Mammary epithelial cell (primary cell): Measurements from ENCODE around the gene ITPKA.

Source experiments
- EZH2 ChIP-seq: IDR thresholded peaks from 2 replicates; pipeline ENCODE4 v1.6.1; 2012; ENCODE audit warnings: low read length, inconsistent platforms, borderline replicate concordance
- TF ChIP-seq, protein P1 (sequence below), 2 donors: IDR thresholded peaks in 1 of 2; conservative IDR thresholded peaks in 1 of 2; 2 replicates each; pipeline ENCODE4 v1.5.1; 2011 to 2012; ENCODE audit warnings: inconsistent platforms in 2 of 2, low read length in 2 of 2, mild to moderate bottlenecking in 2 of 2, control low read depth in 1 of 2, low read depth in 1 of 2; ENCODE audit not compliant: insufficient read depth in 1 of 2; ENCODE audit errors: extremely low read depth in 1 of 2

DNA sequence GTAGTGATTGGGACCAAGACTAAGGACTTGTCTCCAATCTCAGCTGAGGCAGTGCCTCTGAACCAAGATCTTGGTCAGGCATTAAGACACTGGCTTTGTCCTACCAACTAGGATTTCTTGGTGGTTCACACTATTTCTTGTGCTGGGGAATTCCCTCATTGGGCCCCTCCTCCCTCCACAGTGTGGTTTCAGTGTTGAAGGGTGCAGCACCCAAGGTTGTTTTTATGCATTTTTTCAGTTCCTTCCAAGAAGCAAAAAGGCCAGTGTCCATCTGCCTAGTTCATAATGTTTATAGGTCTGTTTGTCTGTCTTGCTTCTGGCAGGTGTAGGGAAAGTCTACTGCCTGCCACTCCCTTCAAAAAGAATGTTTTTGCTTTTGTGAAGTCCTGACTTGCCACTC is 10.6 kb upstream of the ITPKA start:
- TF ChIP-seq, protein P1, sequence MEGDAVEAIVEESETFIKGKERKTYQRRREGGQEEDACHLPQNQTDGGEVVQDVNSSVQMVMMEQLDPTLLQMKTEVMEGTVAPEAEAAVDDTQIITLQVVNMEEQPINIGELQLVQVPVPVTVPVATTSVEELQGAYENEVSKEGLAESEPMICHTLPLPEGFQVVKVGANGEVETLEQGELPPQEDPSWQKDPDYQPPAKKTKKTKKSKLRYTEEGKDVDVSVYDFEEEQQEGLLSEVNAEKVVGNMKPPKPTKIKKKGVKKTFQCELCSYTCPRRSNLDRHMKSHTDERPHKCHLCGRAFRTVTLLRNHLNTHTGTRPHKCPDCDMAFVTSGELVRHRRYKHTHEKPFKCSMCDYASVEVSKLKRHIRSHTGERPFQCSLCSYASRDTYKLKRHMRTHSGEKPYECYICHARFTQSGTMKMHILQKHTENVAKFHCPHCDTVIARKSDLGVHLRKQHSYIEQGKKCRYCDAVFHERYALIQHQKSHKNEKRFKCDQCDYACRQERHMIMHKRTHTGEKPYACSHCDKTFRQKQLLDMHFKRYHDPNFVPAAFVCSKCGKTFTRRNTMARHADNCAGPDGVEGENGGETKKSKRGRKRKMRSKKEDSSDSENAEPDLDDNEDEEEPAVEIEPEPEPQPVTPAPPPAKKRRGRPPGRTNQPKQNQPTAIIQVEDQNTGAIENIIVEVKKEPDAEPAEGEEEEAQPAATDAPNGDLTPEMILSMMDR (conservative IDR thresholded peaks at IDR 0.05 in 1 of 2, IDR thresholded peaks at IDR 0.05 in 1 of 2; ENCODE audit: extremely low read depth in 1 of 2, insufficient read depth in 1 of 2, low read depth in 1 of 2, low read length in 2 of 2), result no peak
- TF ChIP-seq EZH2, result no peak
